Ascending aorta (tissue), 2 donors: ENCODE data around the gene CALML3. TPM values are rescaled to one million over a fixed set of nuclear protein-coding genes. Genes with fewer than 3 reads are reported as not detected.

Source experiments
- DNase-seq, 2 donors: peaks; one replicate each; pipeline ENCODE4 v3.0.0-alpha.2; 2019; ENCODE audit warnings: low spot score in 2 of 2
- H3K27ac ChIP-seq, 2 donors: fragments of 200-600 bp; sonication (generic); one replicate each; pipeline ENCODE4 v1.5.1; 2016 to 2017; ENCODE audit warnings: mild to moderate bottlenecking in 1 of 2
- H3K27me3 ChIP-seq: fragments of 200-600 bp; sonication (generic); one replicate; pipeline ENCODE4 v1.5.1; 2017
- H3K36me3 ChIP-seq, 2 donors: fragments of 200-600 bp; sonication (generic); one replicate each; pipeline ENCODE4 v1.5.1; 2016
- H3K4me1 ChIP-seq, 2 donors: fragments of 200-600 bp; sonication (generic); one replicate each; pipeline ENCODE4 v1.5.1; 2016 to 2017; ENCODE audit warnings: mild to moderate bottlenecking in 1 of 2
- H3K4me3 ChIP-seq, 2 donors: fragments of 200-600 bp; sonication (generic); one replicate each; pipeline ENCODE4 v1.5.1; 2016 to 2017; ENCODE audit warnings: mild to moderate bottlenecking in 1 of 2
- H3K9me3 ChIP-seq, 2 donors: fragments of 200-600 bp; sonication (generic); one replicate each; pipeline ENCODE4 v1.5.1; 2016
- CTCF ChIP-seq, 3 experiments: fragments of 200-600 bp in 2 of 3; fragments of 450-650 bp in 1 of 3; sonication (generic) in 2 of 3; IDR thresholded peaks; one replicate each; pipeline ENCODE4 v1.5.1; 2016 to 2019; ENCODE audit warnings: antibody characterized with exemption in 3 of 3, mild to moderate bottlenecking in 1 of 3, moderate library complexity in 1 of 3
- intact Hi-C: fragments of 100-400 bp; cut with DNase I; formaldehyde crosslinking; loops from one replicate; pipeline ENCODE4 v1.15.1; 2023
- total RNA-seq: library from RNA; depleted of rRNA; stranded (reverse); fragments of >200 nt; gene quantifications from one replicate; pipeline ENCODE4 v1.1.0, GENCODE V29; 2016

Gene CALML3
- total RNA-seq, 1 donor from 2014 or later, result not detected

- intact Hi-C loops, result no loop called here
- peak in 1 of 2 donors; percentile 33 for DNase-seq
- no peak overlapping the region for H3K27ac ChIP-seq
- no peaks in the 10 kb centered on the region for H3K36me3 ChIP-seq
- no peaks in the 10 kb centered on the region for H3K27me3 ChIP-seq
- no peak overlapping the region for H3K4me3 ChIP-seq
- TF ChIP-seq CTCF (IDR thresholded peaks at IDR 0.05), result no peak
- no peaks in the 10 kb centered on the region for H3K9me3 ChIP-seq
- H3K4me1 ChIP-seq, result peaks cover 0 to 2% of the 10 kb centered on the region in 2 donors
Measured at GRCh38 chr10:5523796-5524574, 776 bp upstream of the CALML3 start.

GRCh38 chr10:5525561-5526341, 990 bp downstream of the CALML3 start:
- Histone ChIP-seq H3K9me3 (no peaks in the 10 kb centered on the region), H3K4me3 (no peak overlapping the region), H3K4me1 (peaks cover 0 to 18% of the 10 kb centered on the region in 2 donors), H3K27me3 (no peaks in the 10 kb centered on the region), H3K36me3 (no peaks in the 10 kb centered on the region), H3K27ac (no peak overlapping the region)
- TF ChIP-seq CTCF (IDR thresholded peaks at IDR 0.05), result no peak
- DNase-seq, result peak in 1 of 2 donors; percentile 53
- intact Hi-C loops, result no loop called here

- DNase-seq, result peak in 1 of 2 donors; percentile 39
- H3K9me3 ChIP-seq, result no peaks in the 10 kb centered on the region
- H3K4me1 ChIP-seq, result peaks cover 0 to 28% of the 10 kb centered on the region in 2 donors
- no peak overlapping the region for H3K4me3 ChIP-seq
- no peaks in the 10 kb centered on the region for H3K36me3 ChIP-seq
- no peaks in the 10 kb centered on the region for H3K27me3 ChIP-seq
- no peak for TF ChIP-seq CTCF (IDR thresholded peaks at IDR 0.05)
- no peak overlapping the region for H3K27ac ChIP-seq
- intact Hi-C loops, result no loop called here
Measured at GRCh38 chr10:5526691-5527331, 2.0 kb downstream of the CALML3 start.

- Histone ChIP-seq H3K27me3 (no peaks in the 10 kb centered on the region), H3K36me3 (no peaks in the 10 kb centered on the region), H3K9me3 (no peaks in the 10 kb centered on the region), H3K27ac (no peak overlapping the region), H3K4me1 (peaks cover 0 to 33% of the 10 kb centered on the region in 2 donors), H3K4me3 (no peak overlapping the region)
- DNase-seq, result peak in 1 of 2 donors; percentile 54
- intact Hi-C loops, result no loop called here
- no peak for TF ChIP-seq CTCF (IDR thresholded peaks at IDR 0.05)
Measured at GRCh38 chr10:5527332-5528200, 2.8 kb downstream of the CALML3 start.
